HepG2 (cell line): Measurements from ENCODE around the gene CYP4V2. TPM values are rescaled to one million over a fixed set of nuclear protein-coding genes. Genes with fewer than 3 reads are reported as not detected.

ENCODE experiments used
- ATAC-seq: fragments of 200-7000 bp; cut with Tn5 transposase; 3 replicates; pipeline ENCODE4 v1.9.1; 2020; ENCODE audit warnings: mild to moderate bottlenecking, moderate library complexity
- BruUV-seq: library from RNA; stranded (reverse); fragments of 400-500 nt; replicated peaks from 2 replicates; lab custom pipeline; 2021; lab: Mats Ljungman, UMichigan
- CTCF ChIA-PET: fragments of 300-600 bp; formaldehyde crosslinking; extraction: SDS; loops from one replicate; lab custom pipeline; 2021; ENCODE audit warnings: low total read pairs, inconsistent platforms, low intra/inter-chr PET ratio; lab: Yijun Ruan, JAX
- POLR2A ChIA-PET: fragments of 350-600 bp; sonication (Branson Sonifier 250); formaldehyde crosslinking; loops from one replicate; lab custom pipeline; 2020; ENCODE audit warnings: antibody characterized with exemption, inconsistent platforms; lab: Yijun Ruan, JAX
- DNase-seq: peaks from one replicate; pipeline ENCODE4 v3.0.0-alpha.2; 2015; ENCODE audit warnings: low spot score
- FAIRE-seq: peaks from 3 replicates; lab custom pipeline; 2011; peaks lifted over from hg19 to GRCh38; lab: Jason Lieb, UNC
- H2AFZ ChIP-seq: one replicate; pipeline ENCODE4 v1.6.1; 2011; ENCODE audit warnings: low read length, inconsistent platforms
- H3K27ac ChIP-seq: fragments of 300-600 bp; 3 replicates; pipeline ENCODE4 v1.8.0; 2011; ENCODE audit warnings: mixed run types, mild to moderate bottlenecking, mixed read lengths, low read length, inconsistent platforms; ENCODE audit not compliant: insufficient read depth; ENCODE audit errors: extremely low read length
- H3K27me3 ChIP-seq, 2 experiments: fragments of 200-600 bp in 1 of 2; 2 replicates in 1 of 2; 3 replicates in 1 of 2; pipeline versions ENCODE4 v1.6.0 to v1.8.0; 2011; ENCODE audit warnings: low read length in 2 of 2, mild to moderate bottlenecking in 2 of 2, moderate library complexity in 2 of 2, inconsistent platforms in 1 of 2; ENCODE audit not compliant: insufficient read depth in 2 of 2, control insufficient read depth in 1 of 2
- H3K36me3 ChIP-seq, 2 experiments: fragments of 200-600 bp in 1 of 2; replicated peaks in 1 of 2; 2 replicates in 1 of 2; 3 replicates in 1 of 2; pipeline versions ENCODE4 v1.5.1 to v1.8.0; 2011; ENCODE audit warnings: low read length in 2 of 2, inconsistent platforms in 1 of 2; ENCODE audit not compliant: insufficient read depth in 2 of 2, control insufficient read depth in 1 of 2
- H3K4me1 ChIP-seq: 2 replicates; pipeline ENCODE4 v1.5.1; 2012; ENCODE audit warnings: low read length, inconsistent platforms; ENCODE audit not compliant: insufficient read depth
- H3K4me2 ChIP-seq: 2 replicates; pipeline ENCODE4 v1.6.0; 2011; ENCODE audit warnings: low read depth, low read length, inconsistent platforms
- H3K4me3 ChIP-seq, 3 experiments: fragments of 200-600 bp in 1 of 3; sonication (generic), shearing (Covaris generic) in 1 of 3; replicated peaks in 1 of 3; 2 replicates each; pipeline ENCODE4 v1.5.1; 2011 to 2016; ENCODE audit warnings: low read length in 3 of 3, inconsistent platforms in 2 of 3, low read depth in 2 of 3, mild to moderate bottlenecking in 2 of 3, control low read depth in 1 of 3, mixed read lengths in 1 of 3; ENCODE audit not compliant: insufficient read depth in 1 of 3
- H3K79me2 ChIP-seq: one replicate; pipeline ENCODE4 v1.6.1; 2011; ENCODE audit warnings: low read length, inconsistent platforms; ENCODE audit not compliant: insufficient read depth
- H3K9ac ChIP-seq: 2 replicates; pipeline ENCODE4 v1.6.0; 2011; ENCODE audit warnings: mild to moderate bottlenecking, low read depth, low read length, inconsistent platforms; ENCODE audit not compliant: insufficient read depth
- H3K9me3 ChIP-seq: 2 replicates; pipeline ENCODE4 v1.5.1; 2012; ENCODE audit warnings: mild to moderate bottlenecking, low read length
- H4K20me1 ChIP-seq: 2 replicates; pipeline ENCODE4 v1.6.0; 2011; ENCODE audit warnings: inconsistent platforms, mild to moderate bottlenecking, low read length, moderate library complexity; ENCODE audit not compliant: insufficient read depth
- BATF2 ChIP-seq: sonication (generic); formaldehyde crosslinking; IDR thresholded peaks from 2 replicates; pipeline ENCODE4 v1.8.0; 2022; ENCODE audit warnings: mild to moderate bottlenecking, missing genetic modification reagents, moderate library complexity
- HNRNPLL ChIP-seq: fragments of 200-400 bp; formaldehyde crosslinking; IDR thresholded peaks from 2 replicates; pipeline ENCODE4 v1.6.1; 2017; ENCODE audit warnings: mild to moderate bottlenecking, low read depth, low read length; ENCODE audit not compliant: poor library complexity, severe bottlenecking
- JUNB ChIP-seq: sonication (generic); formaldehyde crosslinking; IDR thresholded peaks from 2 replicates; pipeline ENCODE4 v1.8.0; 2022; ENCODE audit warnings: missing genetic modification reagents, mild to moderate bottlenecking, borderline replicate concordance
- SP2 ChIP-seq: sonication (generic); formaldehyde crosslinking; IDR thresholded peaks from 2 replicates; pipeline ENCODE4 v1.5.1; 2020; ENCODE audit warnings: mild to moderate bottlenecking, missing genetic modification reagents
- TARDBP ChIP-seq: sonication (generic); formaldehyde crosslinking; IDR thresholded peaks from 2 replicates; pipeline ENCODE4 v1.8.0; 2022; ENCODE audit warnings: mild to moderate bottlenecking, missing genetic modification reagents
- THAP7 ChIP-seq: sonication (generic); formaldehyde crosslinking; IDR thresholded peaks from 2 replicates; pipeline ENCODE4 v1.8.1; 2023; ENCODE audit warnings: mild to moderate bottlenecking, missing genetic modification reagents
- ZFAT ChIP-seq: sonication (generic); formaldehyde crosslinking; conservative IDR thresholded peaks from 2 replicates; pipeline ENCODE4 v1.8.1; 2023; ENCODE audit warnings: missing genetic modification reagents, inconsistent platforms
- WGBS: methylation state at CpG from one replicate; pipeline ENCODE4 v1.1.6; 2017; ENCODE audit warnings: low lambda C conversion rate; 5-methylcytosine and 5-hydroxymethylcytosine counted together
- in situ Hi-C: cut with HindIII; loops from 2 replicates; pipeline ENCODE4 v1.10.0; 2017; ENCODE audit warnings: low pct_unique_long_range_greater_than_20kb; ENCODE audit not compliant: extremely low pct_ligation_motif_present
- intact Hi-C: fragments of 100-400 bp; cut with micrococcal nuclease; formaldehyde crosslinking; loops from one replicate; pipeline ENCODE4 v1.10.0; 2022; ENCODE audit not compliant: unreplicated experiment
- polyA plus RNA-seq, 8 experiments: library from polyadenylated mRNA; depleted of rRNA in 3 of 8; stranded (reverse) in 7 of 8; unstranded in 1 of 8; fragments of >200 nt; fragmentation: Illumina TruSeq in 4 of 8; extraction: Trizol in 4 of 8; gene quantifications; 2 replicates each; pipeline versions ENCODE4 v1.2.1 to v1.2.3, GENCODE V29; 2011 to 2016; ENCODE audit warnings: low read depth in 4 of 8, missing spikeins in 1 of 8, mixed read lengths in 1 of 8; ENCODE audit not compliant: insufficient read depth in 1 of 8
- total RNA-seq, 5 experiments: library from RNA; depleted of rRNA; stranded (reverse); fragments of >200 nt; fragmentation: Illumina TruSeq; extraction: Trizol; gene quantifications; 2 replicates each; pipeline ENCODE4 v1.2.3, GENCODE V29; 2016; ENCODE audit warnings: low read depth in 1 of 5

CYP4V2 gene
- total and polyA plus RNA-seq, 2 of the 13 experiments (the other 11 are each of a cell fraction or from before 2014, with no cell fraction given) = 4.7 to 7.2 TPM

- ATAC-seq (no peak), FAIRE-seq (no peak), DNase-seq (no peak)
- Histone ChIP-seq H3K4me3 (no peak overlapping the region), H3K9me3 (peaks cover 5% of the 10 kb centered on the region; the same call in 1 of the 2 replicates), H2AFZ (no peak overlapping the region), H3K4me2 (no peak overlapping the region), H3K27ac (no peak overlapping the region), H3K4me1 (0 out of 2 replicates have a peak, but pooled peaks cover 5% of the 10 kb centered on the region), H3K36me3 (no peaks in the 10 kb centered on the region), H3K9ac (no peak overlapping the region), H4K20me1 (no peaks in the 10 kb centered on the region), H3K79me2 (no peaks in the 10 kb centered on the region), H3K27me3 (no peaks in the 10 kb centered on the region)
- TF ChIP-seq HNRNPLL (peak; percentile 58), JUNB (CRISPR knock-in tag) (no peak), TARDBP (CRISPR knock-in tag) (no peak), BATF2 (CRISPR knock-in tag) (no peak), SP2 (CRISPR knock-in tag) (no peak), THAP7 (CRISPR knock-in tag) (no peak), ZFAT (no peak)
- WGBS = 96% methylated on average over 45 of the region's 45 CpGs
- CTCF ChIA-PET = no interaction called here
- intact Hi-C loops = loop anchor here (5.0 kb wide), 1 partner anchor 137 kb away; the partner anchor contains the start of gene TLR3
- BruUV-seq = no TSS peak
- in situ Hi-C loops = no loop called here
- POLR2A ChIA-PET = interaction anchor here (1.1 kb wide), 1 partner anchor 61 kb away, joined by 3 read pairs; no protein-coding TSS in a partner anchor
Measured at GRCh38 chr4:186204103-186204559, 12.8 kb downstream of the CYP4V2 start.
